Stromal cell of bone marrow (primary cell): ENCODE data around the gene ITPR1.

ENCODE experiments used
- DNase-seq: peaks from one replicate; pipeline ENCODE4 v3.0.0-alpha.2; 2012; ENCODE audit warnings: low read depth

ITPR1 gene

DNA sequence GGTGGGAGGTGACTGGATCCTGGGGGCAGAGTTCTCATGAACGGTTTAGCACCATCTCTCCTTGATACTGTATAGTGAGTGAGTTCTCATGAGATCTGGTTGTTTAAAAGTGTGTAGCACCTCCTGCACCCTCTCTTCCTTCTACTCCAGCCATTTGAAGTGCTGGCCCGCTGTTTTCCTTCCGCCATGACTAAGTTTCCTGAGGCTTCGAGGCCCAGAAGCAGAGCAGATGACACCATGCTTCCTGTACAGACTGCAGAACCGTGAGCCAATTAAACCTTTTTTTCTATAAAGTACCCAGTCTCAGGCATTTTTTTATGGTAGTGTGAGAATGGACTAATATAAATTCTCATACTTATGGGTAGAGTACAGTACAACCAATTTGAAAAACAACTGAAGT, 362.5 kb downstream of the ITPR1 start:
- no peak for DNase-seq

DNA sequence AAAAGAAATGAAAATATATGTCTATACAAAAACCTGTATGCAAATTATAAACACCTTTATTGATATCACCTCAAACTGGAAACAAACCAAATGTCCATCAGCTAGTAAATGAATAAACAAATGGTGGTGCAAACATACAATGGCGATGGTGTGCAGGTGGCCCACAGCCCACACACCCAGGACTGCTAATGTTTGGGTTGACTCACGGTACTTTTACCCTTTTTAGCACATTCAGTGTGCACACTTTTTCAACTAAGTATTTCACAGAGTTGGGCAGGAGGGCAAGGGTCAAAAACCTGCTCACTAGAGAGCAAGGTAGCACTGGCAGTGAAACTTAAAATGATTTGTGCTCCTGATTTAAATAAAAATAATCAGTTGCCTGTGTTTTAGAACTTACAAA, 363.0 kb downstream of the ITPR1 start:
- DNase-seq = no peak

DNA sequence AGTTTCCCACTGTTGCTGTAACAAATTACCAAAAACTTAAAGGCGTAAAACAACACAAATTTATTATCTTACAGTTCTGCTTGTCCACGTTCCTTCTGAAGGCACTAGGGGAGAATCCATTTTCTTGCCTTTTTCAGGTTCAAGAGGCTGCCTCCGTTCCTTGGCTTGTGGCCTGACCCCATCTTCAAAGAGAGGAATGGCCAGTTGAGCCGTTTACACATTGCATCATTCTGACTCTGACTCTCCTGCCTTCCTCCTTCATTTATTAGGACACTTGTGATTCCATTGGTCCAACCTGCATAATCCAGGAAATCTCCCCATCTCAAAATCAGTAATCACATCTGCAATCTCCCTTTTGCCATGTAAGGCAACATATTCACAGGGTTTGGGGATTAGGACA, 363.4 kb downstream of the ITPR1 start:
- no peak for DNase-seq

DNA sequence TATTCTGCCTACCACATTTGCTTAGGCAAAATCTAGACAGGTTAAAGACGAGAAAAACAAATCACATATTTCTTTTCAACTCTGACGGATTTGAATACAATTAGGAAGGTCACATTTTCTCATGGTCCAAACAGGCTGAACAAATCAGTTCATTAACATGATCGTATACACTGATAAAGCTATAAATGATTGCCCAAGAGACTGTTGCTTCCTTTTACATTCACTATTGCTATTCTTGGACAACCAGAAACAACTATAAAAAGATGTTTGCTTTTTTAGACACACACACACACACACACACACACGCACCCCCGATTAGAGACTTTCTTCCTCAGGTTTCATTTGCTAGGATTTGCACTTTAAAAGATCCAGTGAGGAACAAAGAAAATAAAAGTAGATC, 363.8 kb downstream of the ITPR1 start:
- no peak for DNase-seq

DNA sequence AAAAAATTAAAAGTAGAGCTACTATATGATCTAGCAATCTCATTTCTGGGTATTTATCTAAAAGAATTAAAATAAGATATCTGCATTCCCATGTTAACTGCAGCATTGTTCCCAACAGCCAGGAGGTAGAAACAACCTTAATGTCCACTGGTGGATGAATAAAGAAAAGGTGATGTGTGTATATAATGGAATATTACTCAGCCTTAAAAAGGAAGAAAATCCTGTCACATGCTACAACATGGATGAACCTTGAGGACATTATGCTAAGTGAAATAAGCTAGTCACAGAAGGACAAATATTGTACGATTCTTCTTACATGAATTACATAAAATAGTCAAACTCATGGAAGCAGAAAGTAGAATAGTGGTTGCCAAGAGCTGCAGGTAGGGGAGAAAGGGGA, 366.6 kb downstream of the ITPR1 start:
- no peak for DNase-seq

DNA sequence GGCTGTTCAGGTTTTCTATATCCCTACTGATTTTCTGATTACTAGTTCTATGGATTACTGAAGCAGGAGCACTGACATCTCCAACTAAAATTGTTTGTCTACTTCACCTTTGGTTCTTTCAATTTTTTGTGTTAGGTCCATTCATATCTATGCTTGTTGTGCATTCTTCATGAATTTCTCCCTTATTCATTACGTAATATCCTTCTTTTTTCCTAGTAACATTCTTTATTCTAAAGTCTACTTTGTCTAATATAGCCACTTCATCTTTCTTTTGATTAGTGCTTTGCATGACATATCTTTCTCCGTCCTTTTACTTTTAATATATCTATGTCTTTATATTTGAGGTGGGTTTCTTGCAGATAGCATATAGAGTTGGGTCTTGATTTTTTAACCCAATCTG, 369.8 kb downstream of the ITPR1 start:
- no peak for DNase-seq

DNA sequence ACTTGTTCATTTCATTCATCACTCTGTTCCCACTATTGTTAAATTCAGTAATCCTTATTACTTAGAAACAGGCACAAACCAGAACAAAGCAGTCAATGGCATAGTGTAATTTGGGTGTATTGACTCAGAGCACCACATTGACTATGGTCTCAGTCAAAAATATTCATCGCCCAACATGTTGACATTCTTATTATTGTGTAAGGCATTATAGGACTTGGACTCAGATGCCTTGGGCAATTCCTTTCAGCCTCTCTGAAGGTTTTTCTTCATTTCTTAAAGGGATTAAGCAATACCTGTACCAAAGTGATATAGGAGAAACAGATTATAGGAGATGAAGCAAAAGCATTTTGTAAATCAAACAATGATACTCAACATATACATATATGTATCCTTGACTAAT, 371.4 kb downstream of the ITPR1 start:
- DNase-seq = no peak

DNA sequence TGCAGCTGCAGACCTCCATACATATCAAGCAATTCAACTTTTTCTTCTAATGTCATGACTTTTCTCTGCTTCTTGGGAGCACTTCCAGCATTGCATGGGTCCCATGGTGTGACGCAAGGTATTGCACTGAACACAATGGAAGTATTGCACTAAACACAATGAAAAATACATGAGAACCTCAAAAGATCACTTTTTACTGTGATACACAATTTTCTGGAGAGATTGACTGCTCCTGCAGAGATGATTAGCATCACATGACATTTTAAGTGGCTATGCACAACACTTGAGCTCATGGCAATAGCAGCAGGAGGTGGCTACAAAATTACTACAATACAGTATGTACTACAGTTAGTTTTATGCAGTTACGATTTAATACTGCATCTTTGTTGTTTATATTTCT, 372.6 kb downstream of the ITPR1 start:
- no peak for DNase-seq

DNA sequence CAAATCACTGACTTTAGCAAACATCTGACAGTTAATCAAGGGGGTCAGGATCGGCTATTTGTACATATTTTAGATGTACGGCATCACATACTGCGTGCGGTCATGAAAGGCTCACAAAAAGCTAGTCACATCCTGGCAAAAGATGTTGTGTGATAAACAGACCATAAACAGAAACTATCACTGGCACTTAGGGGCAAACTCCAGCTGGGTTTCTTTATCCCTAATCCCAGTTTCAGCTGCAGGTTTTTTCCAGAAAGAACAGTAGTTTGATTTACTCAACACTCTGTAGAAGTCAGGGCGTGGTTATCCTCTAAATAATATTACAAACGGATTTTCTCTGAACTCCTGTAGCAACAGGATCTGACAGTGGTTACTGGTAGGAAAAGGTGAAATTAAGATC, 373.7 kb downstream of the ITPR1 start:
- DNase-seq = peak; percentile 22

DNA sequence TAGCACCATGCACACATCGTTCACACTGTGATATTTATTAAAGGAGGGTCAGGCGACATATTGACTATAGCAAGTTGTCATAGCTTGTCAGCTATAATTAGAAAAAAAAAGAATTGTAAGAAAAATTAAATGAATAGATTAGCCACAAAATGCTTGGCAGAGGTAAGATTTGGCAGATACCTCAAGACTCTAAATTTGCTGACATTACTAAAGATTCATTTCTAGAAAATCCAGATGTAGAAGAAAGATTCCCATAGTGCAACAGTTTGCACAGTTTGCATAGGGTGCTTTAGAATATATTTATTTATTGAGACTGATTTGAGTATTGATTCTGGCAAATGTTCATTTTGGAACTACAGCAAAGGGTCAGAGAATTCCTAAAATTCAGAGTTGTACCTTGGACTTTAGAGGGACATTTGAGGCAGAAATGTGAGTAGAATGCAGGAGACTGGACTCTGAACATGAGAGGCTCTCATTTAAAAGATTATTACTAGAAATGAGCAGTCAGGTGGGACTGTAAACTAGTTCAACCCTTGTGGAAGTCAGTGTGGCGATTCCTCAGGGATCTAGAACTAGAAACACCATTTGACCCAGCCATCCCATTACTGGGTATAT, 384.1 kb downstream of the ITPR1 start:
- DNase-seq = no peak

DNA sequence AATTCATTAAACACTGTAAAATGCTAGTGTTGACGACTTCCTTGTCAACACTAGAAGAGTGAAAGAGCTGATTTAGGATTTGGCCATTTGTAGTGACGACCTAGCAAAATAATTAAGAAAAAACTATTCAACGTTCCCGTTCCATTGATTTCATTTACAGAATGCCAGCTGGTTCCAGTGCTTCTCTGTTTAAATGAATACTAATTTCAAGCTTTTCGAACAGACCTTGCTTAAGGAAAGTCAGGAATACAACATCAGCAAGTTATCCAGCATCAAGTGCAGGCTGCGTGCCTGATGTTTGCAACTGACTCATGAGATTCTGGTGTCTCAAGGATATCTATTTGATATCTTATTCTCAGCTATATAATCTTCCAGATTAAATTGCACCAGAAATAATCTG, 387.7 kb downstream of the ITPR1 start:
- no peak for DNase-seq

DNA sequence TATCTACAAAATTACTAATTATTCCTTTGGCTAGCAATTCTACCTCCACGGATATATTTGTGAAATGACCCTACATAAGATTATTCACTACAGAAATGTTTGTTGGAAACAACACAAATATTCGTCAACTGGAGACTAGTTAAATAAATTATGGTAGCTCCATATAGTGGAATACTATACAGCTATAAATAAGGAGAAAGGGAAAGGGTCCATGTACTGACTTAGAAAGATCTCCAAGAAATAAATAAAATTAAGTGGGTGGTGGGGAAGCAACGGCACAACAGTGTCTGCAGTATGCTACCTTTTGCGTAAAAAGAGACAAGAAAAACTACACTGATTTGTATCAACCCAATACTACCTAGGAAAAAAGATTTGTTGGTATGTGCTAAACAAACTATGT, 389.4 kb downstream of the ITPR1 start:
- DNase-seq = no peak

DNA sequence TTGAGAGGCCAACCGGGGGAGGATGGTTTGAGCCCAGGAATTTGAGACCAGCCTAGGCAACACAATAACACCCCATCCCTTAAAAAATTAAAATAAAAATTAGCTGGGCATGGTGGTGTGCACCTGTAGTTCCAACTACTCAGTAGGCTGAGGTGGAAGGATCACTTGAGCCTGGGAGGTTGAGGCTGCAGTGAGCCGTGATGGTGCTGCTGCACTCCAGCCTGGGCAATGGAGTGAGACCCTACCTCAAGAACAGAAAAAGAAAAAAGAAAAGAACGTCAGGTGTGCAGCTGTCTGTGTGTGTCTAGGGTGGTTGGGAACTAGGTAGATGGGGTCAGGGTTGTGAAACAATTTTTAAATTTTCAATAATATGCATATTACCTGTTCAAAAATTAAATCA, 389.9 kb downstream of the ITPR1 start:
- DNase-seq = no peak

DNA sequence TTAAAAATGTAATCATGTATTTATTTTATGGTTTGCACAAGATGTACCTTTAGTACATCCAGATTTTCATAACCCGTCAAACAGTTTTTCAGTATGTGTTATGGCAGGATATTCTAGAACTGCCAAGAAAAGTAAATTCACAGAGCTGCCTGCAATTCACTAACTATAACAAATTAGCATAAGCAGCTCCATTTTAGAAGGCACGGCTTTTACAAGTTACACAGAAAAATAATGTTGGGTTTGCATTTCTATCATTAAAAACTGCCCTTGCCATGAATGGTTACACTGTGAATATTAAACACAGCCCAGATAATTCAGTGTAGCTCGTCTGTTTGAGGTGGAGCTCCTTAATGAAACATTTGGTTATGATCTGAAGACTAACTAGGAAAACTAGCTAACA, 391.7 kb downstream of the ITPR1 start:
- DNase-seq = no peak

DNA sequence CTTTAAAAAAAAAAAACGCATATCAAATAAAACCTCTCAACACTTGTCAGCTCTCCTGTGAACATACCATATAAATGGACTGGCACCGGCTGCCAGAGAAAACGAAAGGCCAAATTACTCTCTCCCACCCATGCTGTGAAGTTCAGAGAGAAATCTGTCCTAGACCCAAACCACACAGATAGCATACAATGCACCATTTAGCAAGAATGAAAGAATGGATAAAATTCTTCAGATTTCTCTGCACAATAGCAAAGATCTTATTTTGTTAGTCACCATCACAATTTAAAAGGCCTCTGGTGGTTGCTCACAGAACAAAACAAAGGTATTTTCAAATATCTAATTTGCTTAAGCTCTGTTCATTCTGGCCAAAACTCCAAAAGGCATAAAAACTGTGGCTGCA, 392.2 kb downstream of the ITPR1 start:
- no peak for DNase-seq

DNA sequence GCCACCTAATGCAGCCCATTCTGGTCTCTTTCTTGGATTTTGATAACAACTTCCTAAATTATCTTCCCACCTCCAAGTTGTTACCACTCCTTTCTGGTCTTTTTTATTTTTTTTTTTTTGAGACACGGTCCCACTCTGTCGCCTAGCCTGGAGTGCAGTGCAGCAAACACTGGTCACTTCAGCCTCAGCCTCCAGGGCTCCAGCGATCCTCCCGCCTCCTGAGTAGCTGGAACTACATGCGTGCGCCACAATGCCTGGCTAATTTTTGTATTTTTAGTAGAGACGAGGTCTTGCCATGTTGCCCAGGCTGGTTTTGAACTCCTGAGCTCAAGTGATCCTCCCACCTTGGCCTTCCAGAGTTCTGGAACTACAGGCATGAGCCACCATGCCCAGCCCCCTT, 393.3 kb downstream of the ITPR1 start:
- no peak for DNase-seq

DNA sequence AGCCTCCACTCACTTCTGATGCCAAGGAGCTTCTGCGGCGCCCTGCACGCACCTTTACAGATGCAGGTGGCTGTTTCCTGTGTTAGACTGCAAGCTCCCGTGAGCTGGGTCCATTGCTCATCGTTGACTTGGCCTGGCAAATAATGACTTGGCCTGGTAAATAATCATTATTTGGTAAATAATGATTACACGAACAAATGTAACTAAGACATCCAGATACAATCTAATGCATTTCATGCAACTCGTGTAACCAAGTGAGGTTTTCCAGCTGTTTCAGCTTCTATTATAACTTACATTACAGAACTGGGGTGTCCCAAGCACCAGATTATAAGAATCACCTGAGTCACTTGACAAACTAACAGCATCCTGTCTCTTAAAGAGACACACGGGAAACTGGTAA, 394.0 kb downstream of the ITPR1 start:
- no peak for DNase-seq

DNA sequence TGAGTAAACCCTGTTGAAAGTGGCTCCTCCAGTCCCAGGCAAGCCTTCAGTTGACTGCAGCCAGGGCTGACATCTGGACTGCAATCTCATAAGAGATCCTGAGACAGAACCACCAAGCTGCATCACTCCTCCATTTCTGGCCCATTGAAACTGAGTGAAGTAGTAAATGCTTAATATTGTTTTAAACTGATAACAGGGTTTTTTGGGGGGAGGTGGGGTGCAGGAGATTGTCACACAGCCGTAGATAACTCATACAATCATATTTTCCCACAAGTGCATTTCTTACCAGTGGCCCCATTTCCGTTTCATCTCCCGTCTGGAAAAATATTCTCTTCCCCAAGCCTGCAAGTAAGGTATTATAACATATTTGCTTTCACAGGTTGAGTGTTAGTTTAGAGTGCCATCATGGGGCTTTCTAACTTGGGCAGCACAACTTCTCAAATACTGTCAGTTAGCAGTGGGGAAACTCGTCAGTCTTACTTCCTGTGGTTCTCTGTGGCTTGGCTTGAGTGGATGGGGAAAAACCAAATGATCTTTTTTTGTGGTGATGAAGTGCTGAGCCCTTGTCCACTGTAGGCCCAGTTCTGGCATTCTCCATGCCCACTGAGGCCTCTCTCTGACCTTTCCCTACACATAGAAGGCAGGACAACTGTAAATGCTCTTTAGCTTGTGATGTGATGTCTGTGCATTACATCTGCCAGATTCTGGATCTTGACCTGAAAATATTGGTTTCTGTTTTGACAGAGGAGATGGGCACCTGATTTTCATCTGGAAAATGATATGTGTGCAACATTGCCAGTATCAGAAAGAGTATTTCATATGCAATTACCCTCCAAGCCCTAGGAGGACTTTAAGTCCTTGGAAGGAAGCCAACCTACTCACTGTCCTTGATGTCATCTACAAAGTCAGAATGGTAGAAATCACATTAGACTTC, 396.0 kb downstream of the ITPR1 start:
- DNase-seq = no peak

DNA sequence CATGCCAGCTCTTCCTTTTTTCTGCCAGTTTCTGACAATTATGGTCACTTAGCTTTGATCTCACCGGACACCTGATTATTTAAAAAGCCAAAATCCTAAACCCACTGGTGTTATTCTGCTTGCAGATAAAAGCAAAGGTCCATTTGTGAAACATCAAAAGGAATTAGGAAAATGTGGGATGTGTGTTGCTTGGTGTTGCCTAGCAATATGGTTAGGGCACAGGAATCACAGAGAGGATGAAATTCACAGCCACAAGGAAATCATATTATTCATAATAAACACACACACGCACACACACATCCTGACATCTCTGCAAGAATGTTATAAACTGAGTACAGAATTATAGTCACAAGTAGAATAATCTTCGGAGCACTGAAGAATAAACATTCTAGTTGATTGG, 396.7 kb downstream of the ITPR1 start:
- no peak for DNase-seq

DNA sequence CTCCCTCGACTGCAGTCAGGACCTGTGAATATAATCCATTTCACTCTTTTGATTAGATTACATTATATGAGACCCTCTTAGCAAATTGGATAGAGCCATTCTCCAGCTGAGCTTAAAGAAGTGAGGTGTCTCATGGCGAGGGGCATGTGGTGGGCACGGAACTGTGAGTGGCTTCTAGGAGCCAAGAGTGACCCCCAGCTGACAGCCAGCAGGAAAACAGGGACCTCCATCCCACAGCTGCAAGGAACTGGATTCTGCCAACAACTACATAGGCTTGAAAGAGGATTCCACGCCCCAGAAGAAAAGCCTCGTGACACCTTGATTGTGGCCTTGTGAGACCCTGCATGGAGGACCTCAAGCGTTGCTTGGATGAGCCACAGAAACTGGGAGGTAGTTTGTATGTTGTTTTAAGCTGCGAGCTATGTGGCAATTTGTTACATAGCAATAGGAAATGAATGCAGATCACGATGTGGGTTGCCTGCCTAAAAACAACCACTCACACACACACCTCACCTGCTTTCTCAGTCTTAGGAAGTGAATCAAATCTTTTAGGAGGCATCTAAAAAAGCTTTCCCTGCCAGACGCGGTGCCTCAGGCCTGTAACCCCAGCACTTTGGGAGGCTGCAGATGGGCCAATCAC, 401.9 kb downstream of the ITPR1 start:
- no peak for DNase-seq

DNA sequence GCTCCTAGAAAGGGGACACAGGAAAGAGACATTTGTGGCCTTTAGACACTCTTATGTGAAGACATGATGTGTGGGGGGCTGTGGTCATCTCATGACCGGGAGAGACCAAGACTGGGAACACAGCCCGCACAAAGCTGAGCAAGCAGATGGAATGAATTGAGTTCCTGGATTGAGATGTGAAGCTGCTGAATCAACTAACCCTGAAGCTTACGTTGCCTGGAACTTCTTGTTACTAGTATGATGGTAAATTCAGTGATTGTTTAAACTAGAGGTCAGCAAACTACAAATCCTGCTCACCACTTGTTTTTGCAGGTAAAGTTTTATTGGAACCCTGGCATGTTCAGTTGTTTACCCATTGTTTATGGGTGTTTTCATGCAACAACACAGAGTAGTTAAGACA, 402.7 kb downstream of the ITPR1 start:
- peak; percentile 38 for DNase-seq
